NCI-H187 (cell line): ENCODE results near the gene INCENP.

Source experiments
- DNase-seq, 2 experiments: peaks; one replicate each; lab custom pipeline; 2025; lab: John Stamatoyannopoulos, UW

INCENP gene

DNA sequence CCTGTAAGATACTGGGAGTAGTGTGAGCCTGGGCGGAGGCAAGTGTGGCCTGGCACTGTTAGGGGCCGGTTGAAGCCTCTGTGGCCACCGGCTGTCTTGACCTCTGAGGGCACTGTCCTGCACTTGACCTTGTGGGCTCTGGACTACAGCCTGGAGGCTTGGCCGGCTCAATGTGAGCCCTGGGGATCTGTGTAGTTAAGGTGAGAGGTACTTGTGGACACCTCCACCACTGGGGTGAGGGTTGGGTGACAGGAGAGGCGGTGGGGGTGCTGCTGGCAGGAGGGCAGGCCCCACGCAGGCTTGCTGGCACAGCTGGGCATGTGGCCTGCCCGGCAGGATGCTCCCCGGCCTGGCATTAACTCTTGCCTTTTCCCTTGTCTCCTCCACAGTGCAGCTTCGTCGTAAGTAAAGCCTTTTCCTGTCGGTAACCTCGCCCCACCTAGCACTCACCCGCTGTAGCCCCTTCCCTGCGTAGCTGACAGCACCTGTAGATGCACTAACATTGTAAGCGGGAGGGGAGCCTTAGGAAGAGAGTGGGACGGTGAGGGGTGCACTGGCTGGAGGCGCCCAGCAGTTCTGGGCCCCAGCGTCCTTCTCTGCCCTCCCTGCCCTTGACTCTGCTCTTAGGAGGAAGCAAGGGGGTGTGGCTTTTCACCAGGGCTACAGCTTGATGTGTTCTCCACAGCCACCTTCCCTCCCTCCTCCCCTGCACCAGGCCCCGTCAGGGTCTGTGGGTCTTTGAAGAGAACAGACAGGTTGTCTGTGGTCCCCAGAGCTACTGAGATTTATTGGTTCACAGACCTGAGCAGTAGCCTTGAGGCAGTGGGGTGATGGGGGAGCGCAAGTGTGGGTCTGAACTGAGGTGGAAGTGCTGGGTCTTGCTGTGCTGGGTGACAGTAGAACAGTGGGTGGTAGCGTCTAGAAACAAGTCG is 17.6 kb downstream of the INCENP start:
- DNase-seq: no peak

- DNase-seq: no peak
These were observed 18.2 kb downstream of the INCENP start for GRCh38 chr11:62142043-62142375.

DNA sequence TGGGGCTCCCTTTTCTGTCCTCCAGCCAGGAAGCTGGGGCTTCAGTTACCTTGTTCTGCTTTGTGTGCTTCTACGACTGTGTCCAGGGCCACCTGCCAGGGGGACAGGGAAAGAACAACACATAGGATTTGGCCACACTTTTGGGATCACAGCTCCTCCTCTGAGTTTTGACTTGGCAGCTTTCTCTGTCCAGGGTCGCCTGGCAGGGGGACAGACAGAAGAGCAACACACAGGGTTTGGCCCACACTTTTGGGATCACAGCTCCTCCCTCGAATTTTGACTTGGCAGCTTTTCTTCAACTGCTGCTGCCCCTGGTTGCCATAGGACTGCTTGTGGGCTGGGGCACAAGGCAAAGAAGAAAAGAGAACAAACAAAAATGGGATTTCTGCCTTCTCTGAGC is 19.1 kb downstream of the INCENP start:
- DNase-seq: no peak

DNA sequence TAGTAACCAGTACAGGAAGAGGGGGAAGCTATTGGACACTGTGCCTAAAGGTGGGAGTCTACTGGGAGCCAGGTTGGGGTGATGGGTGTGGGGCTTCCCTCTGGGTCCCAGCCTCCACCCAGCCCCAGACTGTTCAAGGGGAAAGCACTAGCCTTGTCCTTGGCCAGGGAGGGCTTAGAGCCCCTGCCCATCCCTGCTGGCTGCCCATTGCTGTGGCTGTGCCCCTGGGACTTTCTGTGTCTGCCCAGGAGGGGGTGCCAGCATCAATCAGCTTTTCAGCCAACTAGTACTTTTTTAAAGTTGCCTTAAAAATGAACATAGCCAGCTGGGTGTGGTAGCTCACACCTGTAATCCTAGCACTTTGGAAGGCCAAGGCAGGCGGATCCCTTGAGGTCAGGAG is 19.9 kb downstream of the INCENP start:
- DNase-seq: no peak

- DNase-seq: no peak
These were observed 20.9 kb downstream of the INCENP start for GRCh38 chr11:62144641-62145255.

- no peak for DNase-seq
These were observed 21.6 kb downstream of the INCENP start for GRCh38 chr11:62145261-62145871.

GRCh38 chr11:62146476-62147200 is 22.8 kb downstream of the INCENP start:
- no peak for DNase-seq

DNA sequence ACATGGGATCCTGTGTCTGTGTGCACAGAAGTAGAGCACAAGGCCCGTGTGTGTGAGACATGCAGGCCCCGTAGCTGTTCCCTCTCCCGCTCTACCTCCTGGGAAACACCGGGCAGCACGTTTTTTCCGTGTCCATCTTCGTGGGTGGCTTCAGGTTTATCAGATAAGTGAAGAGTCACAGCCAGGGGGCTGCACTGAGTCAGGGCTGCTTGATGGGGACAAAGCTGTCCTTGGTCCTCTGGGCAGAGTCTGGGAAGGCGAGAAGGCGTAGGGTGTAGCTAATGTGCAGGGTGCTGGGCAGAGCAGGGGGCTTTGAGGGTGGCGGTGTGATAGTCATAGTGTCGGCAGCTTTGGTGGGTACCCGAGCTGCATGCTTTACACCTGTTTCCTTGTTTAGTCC is 23.7 kb downstream of the INCENP start:
- no peak for DNase-seq

GRCh38 chr11:62148271-62148980 is 24.6 kb downstream of the INCENP start:
- DNase-seq: no peak

DNA sequence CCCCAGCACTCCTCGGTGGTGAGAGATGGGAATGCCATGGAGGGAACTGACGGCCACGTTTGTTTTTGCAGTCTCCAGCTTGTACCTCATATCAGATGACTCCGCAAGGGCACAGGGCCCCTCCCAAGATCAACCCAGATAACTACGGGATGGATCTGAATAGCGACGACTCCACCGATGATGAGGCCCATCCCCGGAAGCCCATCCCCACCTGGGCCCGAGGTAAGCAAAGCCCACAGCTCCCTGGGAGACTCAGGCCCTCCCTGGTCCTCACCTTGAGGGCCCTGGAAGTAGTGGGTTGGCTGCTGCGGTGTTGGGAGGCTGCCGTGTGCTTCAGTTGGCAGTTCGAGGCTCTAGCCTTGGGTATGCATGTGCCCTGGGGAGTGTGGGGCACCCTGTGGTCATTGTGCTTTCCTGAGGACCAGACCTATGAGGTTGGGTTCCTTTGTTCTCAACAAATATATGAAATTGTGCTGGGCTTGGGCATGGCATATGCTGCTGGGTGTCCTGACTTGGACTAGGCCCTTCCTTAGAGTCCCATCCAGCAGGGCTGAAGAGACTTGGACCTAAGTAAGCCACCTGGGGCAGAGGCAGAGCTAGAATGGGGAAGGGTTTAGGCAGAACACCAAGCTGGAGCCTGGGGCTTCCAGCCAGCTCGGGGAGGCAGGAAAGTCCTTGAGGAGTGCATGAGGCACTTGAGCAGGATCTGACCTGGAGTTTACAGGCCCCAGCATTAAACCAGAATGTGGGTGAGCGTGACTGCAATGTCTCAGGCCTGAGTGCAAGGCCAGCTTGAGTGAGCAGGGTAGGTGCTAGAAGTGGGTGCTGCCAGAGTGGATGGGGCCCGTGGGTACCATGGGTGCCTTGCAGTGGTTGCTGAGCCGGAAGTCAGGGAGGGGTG is 26.4 kb downstream of the INCENP start:
- no peak for DNase-seq

DNA sequence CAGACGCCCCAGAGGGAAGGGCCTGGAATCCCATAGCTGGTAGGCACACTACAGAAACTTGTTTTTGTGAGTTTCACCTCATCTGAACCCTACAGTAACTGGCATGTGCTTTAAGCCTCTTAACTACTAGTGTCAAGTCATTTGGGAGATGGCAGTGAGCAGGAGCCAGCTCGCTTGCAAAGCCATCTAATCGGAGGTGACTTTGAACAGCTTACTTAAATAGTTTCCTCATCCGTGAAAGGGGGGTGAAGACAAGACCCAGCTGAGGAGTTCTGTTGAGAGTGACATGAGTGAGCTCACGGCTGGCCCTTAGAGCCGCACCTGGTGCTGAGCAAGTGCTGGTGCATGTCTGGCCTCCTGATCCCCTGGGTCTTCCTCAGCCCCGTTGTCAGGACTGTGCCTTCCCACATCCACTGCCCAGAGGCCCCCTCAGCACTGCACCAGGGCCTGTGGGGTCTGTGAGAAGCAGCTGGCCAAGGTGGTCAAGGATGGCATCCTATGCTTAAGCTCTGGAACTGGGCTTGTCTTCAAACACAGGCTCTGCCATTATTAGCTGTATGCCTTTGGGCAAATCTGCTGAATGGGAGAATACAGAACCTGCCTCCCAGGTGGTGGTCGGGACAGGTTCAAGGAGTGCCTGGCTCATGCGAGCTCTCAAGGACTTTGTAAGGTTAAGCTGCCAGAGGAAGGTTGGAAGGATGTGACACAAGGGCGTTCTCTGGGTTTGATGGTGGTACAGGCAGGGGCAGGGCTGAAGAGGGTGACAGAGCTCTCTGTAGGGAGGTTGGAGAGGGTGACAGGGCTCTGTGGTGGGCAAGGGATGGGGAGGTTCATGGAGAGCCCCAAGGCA is 27.3 kb downstream of the INCENP start:
- DNase-seq: no peak

- no peak for DNase-seq
These were observed 27.9 kb downstream of the INCENP start for GRCh38 chr11:62151737-62152102.

- DNase-seq: no peak
These were observed 28.7 kb downstream of the INCENP start for GRCh38 chr11:62152245-62153086.

- no peak for DNase-seq
These were observed 29.2 kb downstream of the INCENP start for GRCh38 chr11:62153087-62153395.

- no peak for DNase-seq
These were observed 29.8 kb downstream of the INCENP start for GRCh38 chr11:62153617-62154016.

- DNase-seq: no peak
These were observed 33.8 kb downstream of the INCENP start for GRCh38 chr11:62157603-62158002.

GRCh38 chr11:62166371-62166770 is 42.6 kb downstream of the INCENP start:
- DNase-seq: no peak

DNA sequence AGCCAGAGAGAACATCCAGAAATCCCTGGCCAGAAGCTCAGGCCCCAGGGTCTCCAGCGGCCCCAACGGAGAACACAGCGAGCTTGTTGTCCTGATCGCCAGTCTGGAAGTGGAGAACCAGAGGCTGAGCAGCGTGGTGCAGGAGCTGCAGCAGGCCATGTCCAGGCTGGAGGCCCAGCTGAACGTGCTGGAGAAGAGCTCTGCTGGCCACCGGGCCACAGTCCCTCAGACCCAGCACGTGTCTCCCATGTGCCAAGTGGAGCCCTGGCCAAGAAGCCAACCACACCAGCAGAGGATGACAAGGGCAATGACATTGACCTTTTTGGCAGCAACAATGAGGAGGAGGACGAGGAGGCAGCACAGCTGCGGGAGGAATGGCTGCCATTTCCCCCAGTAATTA is 45.6 kb downstream of the INCENP start:
- DNase-seq: no peak

- no peak for DNase-seq
These were observed 46.1 kb downstream of the INCENP start for GRCh38 chr11:62169935-62170334.
